Measurements from ENCODE around the gene CD14.
A peak's percentile ranks its signal among the peaks of the same experiment; 100 is the strongest.
"Not testable (repeated sequence)": the region's sequence is repeated elsewhere in the genome, so short reads cannot be mapped to it uniquely, and the experiment has no call there.

CD14 gene

GRCh38 chr5:140647042-140647419 is 14.1 kb upstream of the CD14 start:
- TF ChIP-seq CTCF (conservative IDR thresholded peaks at IDR 0.05; ENCODE audit: low read depth, low read length): no peak
- DNase-seq (ENCODE audit: low read depth): peak; percentile 21
- peak overlapping the region; percentile 81 for H3K4me3 ChIP-seq (ENCODE audit: low read depth, low read length)

GRCh38 chr5:140642718-140643117 is 9.7 kb upstream of the CD14 start:
- peak; percentile 44 for DNase-seq (ENCODE audit: low read depth)
- no peak overlapping the region for H3K4me3 ChIP-seq (ENCODE audit: low read depth, low read length)
- no peak for TF ChIP-seq CTCF (conservative IDR thresholded peaks at IDR 0.05; ENCODE audit: low read depth, low read length)

GRCh38 chr5:140641716-140642115 is 8.7 kb upstream of the CD14 start:
- H3K4me3 ChIP-seq (ENCODE audit: low read depth, low read length): no peak overlapping the region
- no peak for TF ChIP-seq CTCF (conservative IDR thresholded peaks at IDR 0.05; ENCODE audit: low read depth, low read length)
- no peak for DNase-seq (ENCODE audit: low read depth)

- peak within 1 kb of the TSS; percentile 80 for H3K4me3 ChIP-seq (ENCODE audit: low read depth, low read length)
- TF ChIP-seq CTCF (conservative IDR thresholded peaks at IDR 0.05; ENCODE audit: low read depth, low read length): peak; percentile 67
- peak; percentile 97 for DNase-seq (ENCODE audit: low read depth)
These were observed 6.4 kb upstream of the CD14 start, which contains the start of gene TMCO6 for GRCh38 chr5:140639148-140639981. Gene TMCO6 (plus strand): TSS chr5:140639451. CDS start chr5:140639528, 77 bp downstream.

- peak overlapping the region; percentile 80 for H3K4me3 ChIP-seq (ENCODE audit: low read depth, low read length)
- not testable (repeated sequence) for DNase-seq (ENCODE audit: low read depth)
These were observed 5.8 kb upstream of the CD14 start for GRCh38 chr5:140638898-140639147.

- no peak for TF ChIP-seq CTCF (conservative IDR thresholded peaks at IDR 0.05; ENCODE audit: low read depth, low read length)
These were observed 4.6 kb upstream of the CD14 start for GRCh38 chr5:140637371-140638100.

GRCh38 chr5:140635291-140636257 is 2.6 kb upstream of the CD14 start:
- no peak for TF ChIP-seq CTCF (conservative IDR thresholded peaks at IDR 0.05; ENCODE audit: low read depth, low read length)
- DNase-seq (ENCODE audit: low read depth): no peak

More at GRCh38 chr5:140637371-140638100, 4.6 kb upstream of the CD14 start:
- no peak for DNase-seq (ENCODE audit: low read depth)
- no peak overlapping the region for H3K4me3 ChIP-seq (ENCODE audit: low read depth, low read length)

More at GRCh38 chr5:140635291-140636257, 2.6 kb upstream of the CD14 start:
- H3K4me3 ChIP-seq (ENCODE audit: low read depth, low read length): no peak overlapping the region
